Measurements from ENCODE around the gene NEURL2.

The NEURL2 gene

GRCh38 chr20:45843506-45843905 is 47.5 kb downstream of the NEURL2 start:
- H3K36me3 ChIP-seq (ENCODE audit: control insufficient read depth, insufficient read depth, low read length), result peaks cover 60% of the 10 kb centered on the region

GRCh38 chr20:45842169-45842812 is 48.7 kb downstream of the NEURL2 start:
- Histone ChIP-seq H3K27me3 (replicated peaks; ENCODE audit: control insufficient read depth, insufficient read depth, low read length, poor library complexity, severe bottlenecking) (no peaks in the 10 kb centered on the region), H3K4me1 (ENCODE audit: control insufficient read depth, insufficient read depth, low read length, poor library complexity, severe bottlenecking) (no peaks in the 10 kb centered on the region), H3K4me3 (ENCODE audit: insufficient read depth, low read depth, low read length, poor library complexity, severe bottlenecking) (no peak overlapping the region), H3K27ac (ENCODE audit: insufficient read depth, low read length, poor library complexity, severe bottlenecking) (no peak overlapping the region), H3K36me3 (ENCODE audit: control insufficient read depth, insufficient read depth, low read length) (peaks cover 54% of the 10 kb centered on the region), H3K9me3 (ENCODE audit: control insufficient read depth, low read length) (no peaks in the 10 kb centered on the region)
- DNase-seq, result no peak

More at GRCh38 chr20:45843506-45843905, 47.5 kb downstream of the NEURL2 start:
- H3K4me1 ChIP-seq (ENCODE audit: control insufficient read depth, insufficient read depth, low read length, poor library complexity, severe bottlenecking), result no peaks in the 10 kb centered on the region
- no peaks in the 10 kb centered on the region for H3K27me3 ChIP-seq (replicated peaks; ENCODE audit: control insufficient read depth, insufficient read depth, low read length, poor library complexity, severe bottlenecking)
- DNase-seq, result no peak
- H3K4me3 ChIP-seq (ENCODE audit: insufficient read depth, low read depth, low read length, poor library complexity, severe bottlenecking), result no peak overlapping the region
- no peaks in the 10 kb centered on the region for H3K9me3 ChIP-seq (ENCODE audit: control insufficient read depth, low read length)
- H3K27ac ChIP-seq (ENCODE audit: insufficient read depth, low read length, poor library complexity, severe bottlenecking), result no peak overlapping the region

- Histone ChIP-seq H3K4me3 (ENCODE audit: insufficient read depth, low read depth, low read length, poor library complexity, severe bottlenecking) (no peak overlapping the region), H3K36me3 (ENCODE audit: control insufficient read depth, insufficient read depth, low read length) (peaks cover 53% of the 10 kb centered on the region), H3K27me3 (replicated peaks; ENCODE audit: control insufficient read depth, insufficient read depth, low read length, poor library complexity, severe bottlenecking) (no peaks in the 10 kb centered on the region), H3K9me3 (ENCODE audit: control insufficient read depth, low read length) (no peaks in the 10 kb centered on the region), H3K27ac (ENCODE audit: insufficient read depth, low read length, poor library complexity, severe bottlenecking) (no peak overlapping the region), H3K4me1 (ENCODE audit: control insufficient read depth, insufficient read depth, low read length, poor library complexity, severe bottlenecking) (no peaks in the 10 kb centered on the region)
- no peak for DNase-seq
These were observed 49.4 kb downstream of the NEURL2 start for GRCh38 chr20:45841407-45842129.

- Histone ChIP-seq H3K4me3 (ENCODE audit: insufficient read depth, low read depth, low read length, poor library complexity, severe bottlenecking) (no peak overlapping the region), H3K27ac (ENCODE audit: insufficient read depth, low read length, poor library complexity, severe bottlenecking) (no peak overlapping the region), H3K27me3 (replicated peaks; ENCODE audit: control insufficient read depth, insufficient read depth, low read length, poor library complexity, severe bottlenecking) (no peaks in the 10 kb centered on the region), H3K9me3 (ENCODE audit: control insufficient read depth, low read length) (no peaks in the 10 kb centered on the region), H3K36me3 (ENCODE audit: control insufficient read depth, insufficient read depth, low read length) (peaks cover 45% of the 10 kb centered on the region), H3K4me1 (ENCODE audit: control insufficient read depth, insufficient read depth, low read length, poor library complexity, severe bottlenecking) (no peaks in the 10 kb centered on the region)
- no peak for DNase-seq
These were observed 50.3 kb downstream of the NEURL2 start for GRCh38 chr20:45840700-45841198.

Data from effector memory CD4-positive, alpha-beta T cell (primary cell).